Measurements from ENCODE around the gene TRUB2. TPM values are rescaled to one million over a fixed set of nuclear protein-coding genes. Genes with fewer than 3 reads are reported as not detected.
A peak's percentile ranks its signal among the peaks of the same experiment; 100 is the strongest.
"Not testable (repeated sequence)": the region's sequence is repeated elsewhere in the genome, so short reads cannot be mapped to it uniquely, and the experiment has no call there.

TRUB2 gene
- total RNA-seq, 1 donor from 2014 or later, result 27.8 TPM

- Mint-ChIP-seq H3K27ac (peak within 1 kb of the TSS; percentile 72), H3K27me3 (ENCODE audit: low read depth) (no peaks in the 10 kb centered on the region), H3K4me1 (peaks cover 5% of the 10 kb centered on the region), H3K36me3 (peaks cover 5% of the 10 kb centered on the region), H3K4me3 (peak within 1 kb of the TSS; percentile 87), H3K9me3 (no peaks in the 10 kb centered on the region)
- TF ChIP-seq CTCF (IDR thresholded peaks at IDR 0.05; ENCODE audit: unreplicated experiment), result no peak
- peak; percentile 63 to 81 for DNase-seq (ENCODE audit: low spot score in 2 of 2, unreplicated experiment in 2 of 2)
These were observed 17.8 kb upstream of the TRUB2 start, which contains the start of gene SLC27A4 for GRCh38 chr9:128339761-128340690. Gene SLC27A4 (plus strand): TSS chr9:128340527. CDS start chr9:128343133, 2,606 bp downstream.

GRCh38 chr9:128338852-128339614 is 16.8 kb upstream of the TRUB2 start:
- peak overlapping the region; percentile 87 for H3K4me3 Mint-ChIP-seq
- not testable (repeated sequence) for H3K27ac Mint-ChIP-seq; H3K4me1 Mint-ChIP-seq; H3K27me3 Mint-ChIP-seq (ENCODE audit: low read depth); H3K36me3 Mint-ChIP-seq; DNase-seq (ENCODE audit: low spot score in 2 of 2, unreplicated experiment in 2 of 2); H3K9me3 Mint-ChIP-seq

- TF ChIP-seq CTCF (IDR thresholded peaks at IDR 0.05; ENCODE audit: unreplicated experiment), result no peak
- Mint-ChIP-seq H3K4me3 (no peak overlapping the region), H3K27ac (no peak overlapping the region), H3K9me3 (no peaks in the 10 kb centered on the region), H3K4me1 (peaks cover 5% of the 10 kb centered on the region), H3K36me3 (peaks cover 3% of the 10 kb centered on the region), H3K27me3 (ENCODE audit: low read depth) (no peaks in the 10 kb centered on the region)
- DNase-seq (ENCODE audit: low spot score in 2 of 2, unreplicated experiment in 2 of 2), result no peak
These were observed 15.7 kb upstream of the TRUB2 start for GRCh38 chr9:128337936-128338335.

GRCh38 chr9:128335914-128336313 is 13.7 kb upstream of the TRUB2 start:
- Mint-ChIP-seq H3K4me3 (no peak overlapping the region), H3K27ac (no peak overlapping the region), H3K36me3 (peaks cover 10% of the 10 kb centered on the region), H3K4me1 (no peaks in the 10 kb centered on the region), H3K27me3 (ENCODE audit: low read depth) (no peaks in the 10 kb centered on the region), H3K9me3 (no peaks in the 10 kb centered on the region)
- no peak for DNase-seq (ENCODE audit: low spot score in 2 of 2, unreplicated experiment in 2 of 2)
- TF ChIP-seq CTCF (IDR thresholded peaks at IDR 0.05; ENCODE audit: unreplicated experiment), result no peak

- no peaks in the 10 kb centered on the region for H3K9me3 Mint-ChIP-seq
These were observed 12.9 kb upstream of the TRUB2 start for GRCh38 chr9:128335161-128335560.

More at GRCh38 chr9:128335161-128335560, 12.9 kb upstream of the TRUB2 start:
- Mint-ChIP-seq H3K36me3 (peaks cover 10% of the 10 kb centered on the region), H3K4me3 (no peak overlapping the region), H3K27me3 (ENCODE audit: low read depth) (no peaks in the 10 kb centered on the region), H3K27ac (no peak overlapping the region), H3K4me1 (no peaks in the 10 kb centered on the region)
- TF ChIP-seq CTCF (IDR thresholded peaks at IDR 0.05; ENCODE audit: unreplicated experiment), result no peak
- no peak for DNase-seq (ENCODE audit: low spot score in 2 of 2, unreplicated experiment in 2 of 2)

All from mesothelial cell of epicardium (in vitro differentiated cells).